GM21367 (cell line): ENCODE measurements around the gene MMP24OS.
"Not testable (repeated sequence)": the region's sequence is repeated elsewhere in the genome, so short reads cannot be mapped to it uniquely, and the experiment has no call there.

ENCODE experiments used
- ATAC-seq: cut with Tn5 transposase; IDR thresholded peaks from one replicate; pipeline ENCODE4 v1.9.1; 2021; ENCODE audit not compliant: unreplicated experiment

Gene MMP24OS

DNA sequence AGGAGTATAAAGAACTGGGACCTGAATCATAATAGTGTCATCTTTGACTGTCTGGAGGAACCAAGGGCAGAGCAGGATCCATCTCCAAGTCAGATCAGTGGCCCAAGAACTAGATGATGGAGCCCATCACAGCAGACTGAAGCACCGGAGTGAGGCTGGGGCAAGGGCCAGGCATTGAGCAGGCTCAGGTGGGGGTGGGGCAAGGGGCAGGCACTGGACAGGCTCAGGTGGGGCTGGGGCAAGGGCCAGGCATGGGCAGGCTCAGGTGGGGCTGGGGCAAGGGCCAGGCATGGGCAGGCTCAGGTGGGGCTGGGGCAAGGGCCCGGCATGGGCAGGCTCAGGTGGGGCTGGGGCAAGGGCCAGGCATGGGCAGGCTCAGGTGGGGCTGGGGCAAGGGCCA lies 25.3 kb downstream of the MMP24OS start:
- not testable (repeated sequence) for ATAC-seq

DNA sequence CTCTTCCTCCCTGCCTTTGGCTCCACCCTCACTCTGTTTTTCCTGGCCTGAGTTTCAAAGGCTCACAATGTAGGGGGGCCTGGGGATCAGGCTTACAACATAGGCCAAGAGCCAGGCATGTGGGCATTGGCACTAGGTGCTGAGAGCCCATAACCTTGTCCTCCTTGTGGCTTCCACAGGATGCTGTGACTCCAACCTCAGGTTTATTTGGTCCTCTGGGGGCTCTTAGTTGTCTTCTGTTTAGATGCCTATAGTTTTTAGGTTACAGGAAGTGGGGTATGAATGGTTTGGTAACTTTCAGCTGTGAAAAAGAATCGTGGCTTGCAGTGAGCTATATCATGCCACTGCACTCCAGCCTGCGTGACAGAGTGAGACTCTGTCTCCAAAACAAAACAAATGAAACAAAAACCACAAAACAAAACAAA lies 25.9 kb downstream of the MMP24OS start:
- no peak for ATAC-seq

DNA sequence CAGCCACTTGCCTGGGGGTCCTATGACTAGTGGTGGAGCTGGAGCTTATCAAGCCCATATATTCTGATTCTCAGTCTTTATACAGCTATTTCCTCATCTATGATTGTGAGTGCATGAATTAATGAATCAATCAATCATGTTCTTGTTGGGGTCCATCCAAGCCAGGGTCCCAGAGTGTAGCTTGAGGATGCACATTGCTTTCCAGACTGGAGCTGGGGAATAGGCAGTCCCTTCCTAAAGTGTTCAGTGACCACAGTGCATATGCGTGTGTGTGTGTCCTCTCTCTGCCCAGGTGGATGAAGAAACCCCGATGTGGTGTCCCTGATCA lies 26.3 kb downstream of the MMP24OS start:
- no peak for ATAC-seq

DNA sequence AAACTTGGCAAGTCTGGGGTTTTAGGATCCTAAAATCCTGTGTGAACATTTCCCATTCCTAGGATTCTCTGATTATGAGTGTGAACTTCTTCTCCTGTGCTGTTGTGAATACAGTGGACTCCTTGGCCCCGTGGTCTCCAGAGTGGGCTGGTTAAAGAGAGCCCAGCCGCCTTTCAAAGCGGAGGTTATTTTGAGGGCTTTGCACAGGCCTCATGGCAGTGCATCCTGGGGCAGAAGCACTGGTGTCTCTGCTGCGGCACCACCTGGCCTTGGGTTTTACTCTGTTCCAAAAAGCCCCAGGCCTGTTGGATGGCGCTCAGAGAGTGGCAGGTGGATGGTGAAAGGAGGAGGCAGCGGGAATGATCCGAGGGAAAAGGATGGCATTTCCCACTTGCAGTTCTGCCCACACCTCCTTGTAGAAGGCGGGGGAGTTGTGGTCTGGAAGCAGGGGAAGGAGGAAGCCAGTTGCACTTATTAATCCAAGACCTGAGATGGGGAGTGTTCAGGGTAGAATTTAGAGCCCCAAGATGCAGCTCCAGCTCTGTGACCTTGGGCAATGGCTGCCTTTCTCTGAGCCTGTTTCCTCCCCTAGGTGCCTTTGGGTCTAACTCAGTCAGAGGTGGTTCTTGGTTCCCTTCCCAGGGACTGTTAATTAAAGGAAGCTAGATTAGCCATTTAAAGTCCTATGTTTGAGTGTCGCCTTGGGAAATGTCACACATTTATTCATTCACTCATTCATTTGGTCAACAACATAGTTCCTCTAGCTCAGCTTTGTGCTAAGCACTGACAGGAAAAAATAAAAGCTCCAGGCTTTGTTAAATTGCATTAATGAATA lies 29.1 kb downstream of the MMP24OS start:
- ATAC-seq = no peak

DNA sequence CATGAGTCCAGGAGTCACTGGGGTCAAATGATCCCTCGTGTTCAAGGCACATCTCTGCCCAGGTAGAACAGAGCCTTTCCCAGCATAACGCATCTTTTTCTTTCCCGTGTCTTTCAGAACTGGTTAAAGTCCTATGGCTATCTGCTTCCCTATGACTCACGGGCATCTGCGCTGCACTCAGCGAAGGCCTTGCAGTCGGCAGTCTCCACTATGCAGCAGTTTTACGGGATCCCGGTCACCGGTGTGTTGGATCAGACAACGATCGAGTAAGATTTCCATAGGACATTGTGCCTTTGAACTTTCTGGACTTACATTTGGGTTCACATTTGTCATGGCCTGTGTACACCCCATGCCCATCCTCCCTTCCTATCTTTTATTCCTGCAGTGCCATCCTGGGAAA lies 31.2 kb downstream of the MMP24OS start:
- no peak for ATAC-seq

DNA sequence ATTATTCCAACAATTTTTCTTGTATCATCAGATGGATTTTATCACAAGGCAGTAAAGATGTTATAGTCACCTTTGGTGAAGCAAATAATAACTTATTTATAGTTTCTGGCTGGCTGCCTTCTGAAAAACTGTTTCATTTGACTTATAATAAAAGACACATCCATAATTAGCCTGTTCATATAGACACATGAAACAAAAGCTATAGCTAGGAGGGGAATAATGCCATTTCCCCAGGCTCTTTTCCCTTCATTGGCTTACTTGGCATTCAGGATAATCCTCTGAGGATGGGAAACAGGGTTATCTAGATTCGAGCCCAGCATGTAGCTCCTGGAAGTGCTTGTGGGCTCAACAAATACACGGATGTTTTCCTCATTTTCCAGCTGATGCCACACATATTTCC lies 33.9 kb downstream of the MMP24OS start:
- no peak for ATAC-seq

DNA sequence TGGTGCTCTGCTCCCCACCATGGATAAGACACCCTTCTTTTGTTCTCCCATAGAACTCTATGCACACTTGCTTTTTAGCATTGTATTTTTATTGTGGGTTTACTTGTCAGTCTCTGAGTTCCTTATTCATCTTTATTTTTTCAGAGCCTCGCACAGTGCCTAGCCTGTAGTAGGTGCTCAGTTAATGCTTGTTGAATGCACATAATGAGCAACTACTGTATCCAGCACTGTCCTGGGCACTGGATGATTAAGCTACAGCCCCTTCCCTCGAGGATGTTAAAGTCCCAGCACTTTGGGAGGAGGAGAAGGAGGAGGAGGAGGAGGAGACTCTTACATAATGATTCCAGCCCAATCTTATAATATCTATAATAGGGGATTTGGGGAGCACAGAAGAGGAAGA lies 34.6 kb downstream of the MMP24OS start:
- no peak for ATAC-seq

DNA sequence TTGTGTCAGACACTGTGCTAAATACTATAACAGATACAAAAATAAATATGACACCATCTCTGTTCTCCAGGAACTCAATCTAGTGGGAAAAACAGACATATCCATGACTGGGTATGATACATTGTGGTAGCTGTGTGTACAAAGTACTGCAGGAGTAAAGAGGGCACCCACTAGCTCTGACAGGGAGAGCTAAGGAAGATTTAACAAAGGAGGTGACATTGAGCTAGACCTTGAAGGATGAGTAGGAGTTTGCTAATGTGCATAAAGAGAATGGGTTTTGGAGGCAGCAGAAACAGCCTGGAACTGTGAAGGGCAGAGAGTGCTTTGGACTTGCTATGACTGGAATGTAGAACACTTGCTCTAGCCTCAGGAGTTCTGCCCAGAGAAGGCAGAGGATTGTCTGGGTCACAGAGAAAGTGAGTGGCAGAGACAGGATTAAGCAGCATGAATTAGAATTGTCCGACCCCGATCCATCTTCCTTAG lies 37.1 kb downstream of the MMP24OS start:
- no peak for ATAC-seq

DNA sequence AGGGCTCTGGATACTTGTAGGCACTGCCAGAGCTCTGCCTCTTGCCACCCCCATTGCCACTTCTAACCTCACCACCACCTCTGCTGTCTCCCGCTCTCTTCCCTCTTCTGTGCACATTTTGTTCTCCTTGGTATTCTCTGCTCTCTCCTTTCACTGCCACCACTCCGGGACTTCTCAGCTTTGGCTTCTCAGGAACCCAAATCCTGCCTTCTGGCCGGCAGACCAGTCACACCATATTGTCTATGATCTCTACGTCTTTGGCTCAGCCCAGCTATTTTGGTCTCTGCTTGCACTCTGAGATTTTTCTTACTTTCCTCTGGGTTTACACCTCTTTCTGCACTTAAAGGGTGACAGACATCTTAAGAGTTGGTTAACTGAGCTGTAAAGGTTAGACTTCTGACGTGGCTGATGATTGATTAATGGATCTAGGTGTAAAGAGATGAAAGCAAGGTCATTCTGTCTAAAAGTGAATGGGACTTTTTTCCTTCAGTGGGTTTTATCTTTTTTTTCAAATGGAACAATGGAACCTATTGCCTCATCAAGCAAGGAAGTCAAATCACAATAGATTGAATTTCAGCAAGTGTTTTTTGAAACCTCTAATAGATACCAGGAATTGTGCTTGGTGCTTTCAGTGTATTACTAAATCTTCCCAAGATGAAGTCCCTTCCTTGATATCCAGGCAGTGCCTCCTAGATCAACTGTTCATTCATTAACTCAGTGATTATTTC lies 37.7 kb downstream of the MMP24OS start:
- ATAC-seq = no peak

DNA sequence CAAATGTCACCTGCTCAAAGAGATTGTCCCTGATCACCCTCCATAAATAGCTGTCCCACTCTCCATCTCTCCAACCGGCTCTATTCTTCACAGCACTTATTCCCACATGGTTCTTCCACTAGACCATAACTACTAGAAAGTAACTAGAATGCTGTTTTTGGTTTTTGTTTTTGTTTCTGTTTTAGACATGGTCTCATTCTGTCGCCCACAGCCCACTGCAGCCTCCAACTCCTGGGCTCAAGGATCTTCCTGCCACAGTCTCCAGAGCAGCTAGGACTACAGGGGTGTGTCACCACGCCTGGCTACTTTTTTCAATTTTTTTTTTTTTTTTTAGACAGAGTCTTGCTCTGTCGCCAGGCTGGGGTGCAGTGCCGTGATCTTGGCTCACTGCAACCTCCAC lies 39.2 kb downstream of the MMP24OS start:
- no peak for ATAC-seq

DNA sequence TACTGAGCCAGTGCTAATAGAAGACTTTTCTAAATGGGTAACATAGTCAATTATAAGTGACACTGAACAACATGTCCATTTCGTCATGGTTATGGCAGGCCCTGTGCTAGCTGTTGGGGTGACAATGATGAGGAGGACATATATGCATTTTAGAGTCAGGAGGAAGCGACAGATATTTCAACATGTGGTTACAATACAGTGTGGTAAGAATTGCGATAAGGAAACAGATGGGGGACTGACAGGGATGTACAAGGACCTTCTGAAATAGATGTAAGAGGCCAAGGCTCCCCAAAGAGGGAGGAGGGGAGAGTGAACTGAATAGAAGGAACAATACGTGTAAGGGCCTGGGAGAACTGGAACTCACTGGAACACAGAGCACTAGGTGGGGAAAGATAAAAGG lies 39.8 kb downstream of the MMP24OS start:
- ATAC-seq = no peak

DNA sequence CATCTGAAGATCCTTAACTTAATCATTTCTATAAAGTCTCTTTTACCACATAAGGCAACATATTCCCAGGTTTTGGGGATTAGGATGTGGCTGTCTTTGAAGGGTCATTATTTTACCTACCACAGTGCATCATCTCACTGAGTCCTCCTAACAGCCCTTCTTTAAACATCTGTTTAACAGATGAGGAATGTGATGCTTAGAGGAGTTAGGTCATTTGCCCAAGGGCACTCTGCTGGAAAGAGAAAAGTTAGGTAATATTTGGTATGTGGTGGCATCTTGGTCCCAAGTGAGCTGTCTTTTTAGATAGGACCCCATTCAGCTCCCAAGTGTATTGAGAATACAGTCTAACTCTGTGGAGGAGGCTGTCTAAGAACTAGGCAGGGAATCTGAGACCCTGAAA lies 40.4 kb downstream of the MMP24OS start:
- ATAC-seq = no peak

DNA sequence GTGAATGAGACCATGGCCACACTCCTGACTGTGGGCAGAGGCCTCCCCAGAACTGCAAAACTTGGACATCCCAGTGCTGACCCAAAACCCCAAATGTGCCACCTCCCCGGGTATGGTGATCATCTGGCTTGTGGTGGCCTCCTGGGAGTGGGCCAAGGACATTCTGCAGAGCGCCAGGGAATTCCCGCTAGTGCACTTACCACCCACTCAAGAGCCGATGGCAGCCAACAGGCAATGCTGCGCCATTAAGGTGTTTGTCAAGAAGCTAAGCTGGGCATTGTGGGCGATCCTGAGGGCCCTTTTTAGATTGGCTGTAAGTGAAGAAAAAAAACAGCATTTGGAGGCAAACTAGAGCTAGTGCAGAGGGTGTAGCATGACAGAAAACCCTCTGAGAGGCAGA lies 42.0 kb downstream of the MMP24OS start:
- no peak for ATAC-seq

DNA sequence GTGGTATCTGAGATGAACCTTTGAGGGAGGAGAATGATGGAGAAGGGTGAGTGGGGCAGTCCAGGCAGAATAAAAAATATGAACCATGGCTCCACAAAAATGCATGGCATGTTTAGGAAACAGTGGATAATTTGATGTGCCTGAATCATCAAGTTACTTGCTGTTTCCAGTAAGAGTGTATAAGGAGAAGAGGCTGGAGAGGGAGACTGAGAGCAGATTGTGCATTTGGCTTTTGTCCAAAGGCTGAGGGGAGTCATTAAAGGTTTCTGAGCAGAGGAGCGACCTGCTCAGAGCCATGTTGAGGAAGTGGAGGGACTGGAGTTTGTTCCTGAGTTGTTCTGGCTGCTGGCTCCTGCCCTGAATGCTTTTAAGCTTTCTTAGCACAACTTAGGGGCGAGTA lies 45.3 kb downstream of the MMP24OS start:
- no peak for ATAC-seq

DNA sequence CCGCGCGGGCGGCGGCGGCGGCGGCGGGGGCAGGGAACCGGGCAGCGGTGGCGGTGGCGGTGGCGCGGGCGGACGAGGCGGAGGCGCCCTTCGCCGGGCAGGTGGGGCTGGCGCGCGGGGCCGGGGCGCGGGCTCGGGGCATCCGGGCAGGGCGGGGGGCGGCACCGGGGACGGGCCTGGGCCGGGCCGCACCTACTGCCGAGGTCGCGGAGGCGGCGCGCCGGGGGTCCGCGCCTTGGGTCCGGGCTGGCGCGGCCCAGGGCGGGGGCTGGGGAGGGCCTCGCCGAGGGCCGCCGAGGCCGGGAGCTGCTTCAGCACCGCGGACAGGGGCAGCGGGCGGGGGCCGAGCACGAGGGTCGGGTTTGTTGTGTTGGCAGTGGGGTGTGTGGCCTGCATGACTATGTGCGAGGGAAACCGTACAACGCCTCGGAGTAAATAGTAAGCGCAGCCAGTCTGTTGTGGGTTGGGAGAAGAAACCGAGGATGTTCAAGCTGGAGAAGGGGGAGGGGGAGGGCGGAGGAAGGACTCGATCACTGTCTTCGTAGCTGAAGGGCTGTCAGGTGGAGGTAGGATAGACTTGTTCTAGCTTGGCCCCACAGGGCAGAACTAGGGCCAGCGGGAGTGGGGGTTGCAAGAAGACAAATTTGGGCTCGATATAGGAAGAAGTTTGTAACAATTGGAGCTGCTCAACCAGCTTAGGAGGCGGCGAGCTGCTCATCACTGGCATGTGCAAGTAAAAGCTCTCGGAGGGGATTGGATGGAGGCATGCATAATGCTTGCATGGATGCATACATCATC lies 50.8 kb downstream of the MMP24OS start:
- ATAC-seq = no peak
